SJCRH30 (cell line): ENCODE results near the gene SMC2. TPM values are rescaled to one million over a fixed set of nuclear protein-coding genes. Genes with fewer than 3 reads are reported as not detected.

Experiments used
- DNase-seq, 2 experiments: peaks; one replicate each; pipeline ENCODE4 v3.0.0-alpha.2; 2015 to 2020
- H3K27ac ChIP-seq: fragments of 250-450 bp; sonication (Bioruptor Pico); 2 replicates; pipeline ENCODE4 v1.5.1; 2020; ENCODE audit warnings: mild to moderate bottlenecking, moderate library complexity
- H3K27me3 ChIP-seq: fragments of 250-450 bp; sonication (Bioruptor Pico); 2 replicates; pipeline ENCODE4 v1.5.1; 2020; ENCODE audit warnings: mild to moderate bottlenecking, moderate library complexity
- H3K36me3 ChIP-seq: fragments of 250-450 bp; sonication (Bioruptor Pico); 2 replicates; pipeline ENCODE4 v1.5.1; 2020; ENCODE audit warnings: mild to moderate bottlenecking, moderate library complexity
- H3K4me1 ChIP-seq: fragments of 250-450 bp; sonication (Bioruptor Pico); 2 replicates; pipeline ENCODE4 v1.5.1; 2020; ENCODE audit warnings: mild to moderate bottlenecking, moderate library complexity
- H3K4me3 ChIP-seq: fragments of 250-450 bp; sonication (Bioruptor Pico); 2 replicates; pipeline ENCODE4 v1.5.1; 2020; ENCODE audit warnings: mild to moderate bottlenecking, moderate library complexity
- H3K9me3 ChIP-seq: fragments of 250-450 bp; sonication (Bioruptor Pico); replicated peaks from 2 replicates; pipeline ENCODE4 v1.5.1; 2020; ENCODE audit warnings: mild to moderate bottlenecking, moderate library complexity
- total RNA-seq: library from RNA; depleted of rRNA; stranded (reverse); fragments of >200 nt; shearing (Covaris generic); gene quantifications from 2 replicates; pipeline ENCODE4 v1.2.3, GENCODE V29; 2014

Gene SMC2
- total RNA-seq, 1 experiment from 2014 or later, result 107 TPM

GRCh38 chr9:104090578-104090977 lies 3.5 kb upstream of the SMC2 start:
- no peaks in the 10 kb centered on the region for H3K36me3 ChIP-seq
- H3K9me3 ChIP-seq, result no peaks in the 10 kb centered on the region
- no peak for DNase-seq
- H3K4me1 ChIP-seq, result peaks cover 7% of the 10 kb centered on the region; the same call in 1 of the 2 replicates
- no peaks in the 10 kb centered on the region for H3K27me3 ChIP-seq
- no peak overlapping the region for H3K4me3 ChIP-seq
- H3K27ac ChIP-seq, result no peak overlapping the region

- no peaks in the 10 kb centered on the region for H3K27me3 ChIP-seq
- peaks cover 7% of the 10 kb centered on the region; the same call in 1 of the 2 replicates for H3K4me1 ChIP-seq
- H3K4me3 ChIP-seq, result no peak overlapping the region
- H3K27ac ChIP-seq, result no peak overlapping the region
- no peak for DNase-seq
- no peaks in the 10 kb centered on the region for H3K9me3 ChIP-seq
- H3K36me3 ChIP-seq, result no peaks in the 10 kb centered on the region
These were observed 3.0 kb upstream of the SMC2 start for GRCh38 chr9:104091116-104091515.

GRCh38 chr9:104091708-104092107 lies 2.4 kb upstream of the SMC2 start:
- no peak overlapping the region for H3K4me3 ChIP-seq
- no peak overlapping the region for H3K27ac ChIP-seq
- H3K27me3 ChIP-seq, result no peaks in the 10 kb centered on the region
- H3K36me3 ChIP-seq, result no peaks in the 10 kb centered on the region
- no peaks in the 10 kb centered on the region for H3K9me3 ChIP-seq
- peaks cover 7% of the 10 kb centered on the region; the same call in 1 of the 2 replicates for H3K4me1 ChIP-seq
- DNase-seq, result no peak

GRCh38 chr9:104092192-104092591 lies 1.9 kb upstream of the SMC2 start:
- Histone ChIP-seq H3K4me3 (no peak overlapping the region), H3K36me3 (no peaks in the 10 kb centered on the region), H3K4me1 (peaks cover 7% of the 10 kb centered on the region; the same call in 1 of the 2 replicates), H3K27me3 (no peaks in the 10 kb centered on the region), H3K9me3 (no peaks in the 10 kb centered on the region), H3K27ac (no peak overlapping the region)
- no peak for DNase-seq

GRCh38 chr9:104092875-104093600 lies 1.1 kb upstream of the SMC2 start:
- Histone ChIP-seq H3K27me3 (no peaks in the 10 kb centered on the region), H3K27ac (peak overlapping the region; percentile 100), H3K9me3 (no peaks in the 10 kb centered on the region), H3K4me3 (peak overlapping the region; percentile 92), H3K36me3 (peaks cover 4% of the 10 kb centered on the region; the same call in 1 of the 2 replicates), H3K4me1 (peaks cover 7% of the 10 kb centered on the region; the same call in 1 of the 2 replicates)
- peak in 1 of 2 experiments; percentile 32 for DNase-seq

GRCh38 chr9:104094534-104095015 lies 466 bp downstream of the SMC2 start:
- peak in 1 of 2 experiments; percentile 6 for DNase-seq
- no peaks in the 10 kb centered on the region for H3K27me3 ChIP-seq
- peaks cover 7% of the 10 kb centered on the region; the same call in 1 of the 2 replicates for H3K4me1 ChIP-seq
- no peaks in the 10 kb centered on the region for H3K9me3 ChIP-seq
- H3K36me3 ChIP-seq, result peaks cover 16% of the 10 kb centered on the region
- H3K4me3 ChIP-seq, result peak overlapping the region; percentile 92
- peak overlapping the region; percentile 100 for H3K27ac ChIP-seq

- H3K9me3 ChIP-seq, result no peaks in the 10 kb centered on the region
- no peak overlapping the region for H3K27ac ChIP-seq
- H3K4me3 ChIP-seq, result no peak overlapping the region
- no peaks in the 10 kb centered on the region for H3K27me3 ChIP-seq
- H3K36me3 ChIP-seq, result peaks cover 67% of the 10 kb centered on the region
- no peaks in the 10 kb centered on the region for H3K4me1 ChIP-seq
- DNase-seq, result no peak
These were observed 5.5 kb downstream of the SMC2 start for GRCh38 chr9:104099630-104100029.

- Histone ChIP-seq H3K36me3 (peaks cover 95% of the 10 kb centered on the region), H3K4me3 (no peak overlapping the region), H3K4me1 (no peaks in the 10 kb centered on the region), H3K27ac (no peak overlapping the region), H3K27me3 (no peaks in the 10 kb centered on the region), H3K9me3 (no peaks in the 10 kb centered on the region)
- peak in 1 of 2 experiments; percentile 9 for DNase-seq
These were observed 10.3 kb downstream of the SMC2 start for GRCh38 chr9:104104360-104104759.

GRCh38 chr9:104107799-104108198 lies 13.7 kb downstream of the SMC2 start:
- Histone ChIP-seq H3K4me3 (no peak overlapping the region), H3K27ac (no peak overlapping the region), H3K36me3 (peaks cover 95% of the 10 kb centered on the region), H3K9me3 (no peaks in the 10 kb centered on the region), H3K27me3 (no peaks in the 10 kb centered on the region), H3K4me1 (no peaks in the 10 kb centered on the region)
- DNase-seq, result no peak

- no peaks in the 10 kb centered on the region for H3K27me3 ChIP-seq
- no peaks in the 10 kb centered on the region for H3K9me3 ChIP-seq
- peaks cover 95% of the 10 kb centered on the region for H3K36me3 ChIP-seq
- no peak overlapping the region for H3K4me3 ChIP-seq
- H3K27ac ChIP-seq, result no peak overlapping the region
- no peaks in the 10 kb centered on the region for H3K4me1 ChIP-seq
- no peak for DNase-seq
These were observed 14.2 kb downstream of the SMC2 start for GRCh38 chr9:104108315-104108714.

GRCh38 chr9:104110509-104110908 lies 16.4 kb downstream of the SMC2 start:
- H3K36me3 ChIP-seq, result peaks cover 93% of the 10 kb centered on the region

GRCh38 chr9:104118916-104119315 lies 24.8 kb downstream of the SMC2 start:
- DNase-seq, result no peak
- H3K36me3 ChIP-seq, result peaks cover 87% of the 10 kb centered on the region

More at GRCh38 chr9:104110509-104110908, 16.4 kb downstream of the SMC2 start:
- H3K9me3 ChIP-seq, result no peaks in the 10 kb centered on the region
- no peaks in the 10 kb centered on the region for H3K4me1 ChIP-seq
- H3K27ac ChIP-seq, result no peak overlapping the region
- no peak overlapping the region for H3K4me3 ChIP-seq
- no peaks in the 10 kb centered on the region for H3K27me3 ChIP-seq
- DNase-seq, result no peak

GRCh38 chr9:104121022-104121421 lies 26.9 kb downstream of the SMC2 start:
- no peak for DNase-seq
- H3K27me3 ChIP-seq, result no peaks in the 10 kb centered on the region
- peaks cover 90% of the 10 kb centered on the region for H3K36me3 ChIP-seq
- H3K27ac ChIP-seq, result no peak overlapping the region
- H3K4me3 ChIP-seq, result no peak overlapping the region
- H3K9me3 ChIP-seq, result no peaks in the 10 kb centered on the region
- no peaks in the 10 kb centered on the region for H3K4me1 ChIP-seq

More at GRCh38 chr9:104118916-104119315, 24.8 kb downstream of the SMC2 start:
- H3K9me3 ChIP-seq, result no peaks in the 10 kb centered on the region
- no peak overlapping the region for H3K4me3 ChIP-seq
- H3K27me3 ChIP-seq, result no peaks in the 10 kb centered on the region
- H3K4me1 ChIP-seq, result no peaks in the 10 kb centered on the region
- no peak overlapping the region for H3K27ac ChIP-seq

- no peaks in the 10 kb centered on the region for H3K27me3 ChIP-seq
- no peak for DNase-seq
- H3K4me1 ChIP-seq, result no peaks in the 10 kb centered on the region
- H3K36me3 ChIP-seq, result peaks cover 89% of the 10 kb centered on the region
- H3K4me3 ChIP-seq, result no peak overlapping the region
- no peaks in the 10 kb centered on the region; the same call in 1 of the 2 replicates for H3K9me3 ChIP-seq
- no peak overlapping the region for H3K27ac ChIP-seq
These were observed 44.2 kb downstream of the SMC2 start for GRCh38 chr9:104138243-104138868.

- H3K36me3 ChIP-seq, result peaks cover 45% of the 10 kb centered on the region
- no peak overlapping the region for H3K4me3 ChIP-seq
- no peak overlapping the region for H3K27ac ChIP-seq
- H3K27me3 ChIP-seq, result no peaks in the 10 kb centered on the region
- no peaks in the 10 kb centered on the region for H3K9me3 ChIP-seq
- no peak for DNase-seq
- H3K4me1 ChIP-seq, result no peaks in the 10 kb centered on the region
These were observed 48.9 kb downstream of the SMC2 start for GRCh38 chr9:104142799-104143549.
